A204.1 (cell line): Measurements from ENCODE around the gene CMPK1.
"Not testable (repeated sequence)": the region's sequence is repeated elsewhere in the genome, so short reads cannot be mapped to it uniquely, and the experiment has no call there.

ENCODE experiments used
- FAIRE-seq: peaks from 2 replicates; lab custom pipeline; 2012; peaks lifted over from hg19 to GRCh38; lab: Jason Lieb, UNC

CMPK1 gene

GRCh38 chr1:47338249-47339077 lies 4.9 kb downstream of the CMPK1 start:
- FAIRE-seq = peak; percentile 3

GRCh38 chr1:47340227-47340626 lies 6.6 kb downstream of the CMPK1 start:
- no peak for FAIRE-seq

- not testable (repeated sequence) for FAIRE-seq
Measured at GRCh38 chr1:47346979-47347378, 13.4 kb downstream of the CMPK1 start.

- FAIRE-seq = no peak
Measured at GRCh38 chr1:47347735-47348134, 14.1 kb downstream of the CMPK1 start.

GRCh38 chr1:47348246-47348645 lies 14.7 kb downstream of the CMPK1 start:
- no peak for FAIRE-seq

GRCh38 chr1:47351305-47351704 lies 17.7 kb downstream of the CMPK1 start:
- no peak for FAIRE-seq

GRCh38 chr1:47361380-47361779 lies 27.8 kb downstream of the CMPK1 start:
- no peak for FAIRE-seq

GRCh38 chr1:47362828-47363227 lies 29.2 kb downstream of the CMPK1 start:
- FAIRE-seq = no peak

- no peak for FAIRE-seq
Measured at GRCh38 chr1:47367651-47368050, 34.1 kb downstream of the CMPK1 start.

- FAIRE-seq = no peak
Measured at GRCh38 chr1:47371016-47371517, 37.5 kb downstream of the CMPK1 start.

GRCh38 chr1:47374501-47374900 lies 40.9 kb downstream of the CMPK1 start:
- FAIRE-seq = no peak

- no peak for FAIRE-seq
Measured at GRCh38 chr1:47378147-47378546, 44.6 kb downstream of the CMPK1 start.

GRCh38 chr1:47380699-47381098 lies 47.1 kb downstream of the CMPK1 start:
- FAIRE-seq = no peak

GRCh38 chr1:47382399-47382983 lies 48.9 kb downstream of the CMPK1 start:
- FAIRE-seq = no peak

GRCh38 chr1:47384083-47384482 lies 50.5 kb downstream of the CMPK1 start:
- no peak for FAIRE-seq

GRCh38 chr1:47385020-47385419 lies 51.4 kb downstream of the CMPK1 start:
- no peak for FAIRE-seq

- no peak for FAIRE-seq
Measured at GRCh38 chr1:47386268-47386667, 52.7 kb downstream of the CMPK1 start.

GRCh38 chr1:47388030-47388890 lies 54.7 kb downstream of the CMPK1 start:
- FAIRE-seq = no peak

GRCh38 chr1:47388891-47389238 lies 55.3 kb downstream of the CMPK1 start:
- peak; percentile 3 for FAIRE-seq

GRCh38 chr1:47389731-47390130 lies 56.1 kb downstream of the CMPK1 start:
- FAIRE-seq = no peak

- no peak for FAIRE-seq
Measured at GRCh38 chr1:47390843-47391242, 57.3 kb downstream of the CMPK1 start.

- FAIRE-seq = no peak
Measured at GRCh38 chr1:47393141-47393540, 59.6 kb downstream of the CMPK1 start.

GRCh38 chr1:47395433-47395832 lies 61.8 kb downstream of the CMPK1 start:
- no peak for FAIRE-seq
